Measurements from ENCODE around the gene NOS1AP. TPM values are rescaled to one million over a fixed set of nuclear protein-coding genes. Genes with fewer than 3 reads are reported as not detected.

The NOS1AP gene
- total RNA-seq, 4 donors from 2014 or later = 1.1 to 3.5 (median 2.6) TPM

DNA sequence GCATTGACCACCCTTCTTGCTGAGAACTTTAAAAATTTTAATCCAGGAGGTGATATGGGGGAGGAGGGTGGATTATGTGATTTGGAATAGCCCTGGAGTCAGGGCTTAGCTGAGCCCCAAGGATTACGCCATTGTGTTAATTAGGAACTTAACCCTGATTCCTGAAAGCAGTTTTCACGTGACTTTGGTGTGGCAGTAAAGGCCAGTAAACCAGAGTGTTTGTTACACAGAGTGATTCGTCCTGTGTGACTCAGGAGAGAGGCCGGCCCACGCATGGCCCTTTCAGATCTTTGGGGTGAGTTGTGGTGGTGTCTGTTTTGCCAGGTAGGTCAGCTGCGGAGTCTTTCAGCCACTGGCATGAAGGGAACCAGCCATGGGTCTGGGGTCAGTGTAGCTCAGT is 107.6 kb downstream of the NOS1AP start:
- H3K4me3 ChIP-seq (ENCODE audit: low read depth, poor library complexity, severe bottlenecking) = no peak overlapping the region
- TF ChIP-seq, protein P1, sequence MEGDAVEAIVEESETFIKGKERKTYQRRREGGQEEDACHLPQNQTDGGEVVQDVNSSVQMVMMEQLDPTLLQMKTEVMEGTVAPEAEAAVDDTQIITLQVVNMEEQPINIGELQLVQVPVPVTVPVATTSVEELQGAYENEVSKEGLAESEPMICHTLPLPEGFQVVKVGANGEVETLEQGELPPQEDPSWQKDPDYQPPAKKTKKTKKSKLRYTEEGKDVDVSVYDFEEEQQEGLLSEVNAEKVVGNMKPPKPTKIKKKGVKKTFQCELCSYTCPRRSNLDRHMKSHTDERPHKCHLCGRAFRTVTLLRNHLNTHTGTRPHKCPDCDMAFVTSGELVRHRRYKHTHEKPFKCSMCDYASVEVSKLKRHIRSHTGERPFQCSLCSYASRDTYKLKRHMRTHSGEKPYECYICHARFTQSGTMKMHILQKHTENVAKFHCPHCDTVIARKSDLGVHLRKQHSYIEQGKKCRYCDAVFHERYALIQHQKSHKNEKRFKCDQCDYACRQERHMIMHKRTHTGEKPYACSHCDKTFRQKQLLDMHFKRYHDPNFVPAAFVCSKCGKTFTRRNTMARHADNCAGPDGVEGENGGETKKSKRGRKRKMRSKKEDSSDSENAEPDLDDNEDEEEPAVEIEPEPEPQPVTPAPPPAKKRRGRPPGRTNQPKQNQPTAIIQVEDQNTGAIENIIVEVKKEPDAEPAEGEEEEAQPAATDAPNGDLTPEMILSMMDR (IDR thresholded peaks at IDR 0.05) = no peak
- no peak for TF ChIP-seq POLR2A (IDR thresholded peaks at IDR 0.05)
- 86 to 91% methylated on average over 6 of the region's 6 CpGs for WGBS, 2 donors
- intact Hi-C loops (cut with DNase I; ENCODE audit: low total_unique reads) = no loop called here
- no peak for DNase-seq (ENCODE audit: low spot score in 2 of 2)

DNA sequence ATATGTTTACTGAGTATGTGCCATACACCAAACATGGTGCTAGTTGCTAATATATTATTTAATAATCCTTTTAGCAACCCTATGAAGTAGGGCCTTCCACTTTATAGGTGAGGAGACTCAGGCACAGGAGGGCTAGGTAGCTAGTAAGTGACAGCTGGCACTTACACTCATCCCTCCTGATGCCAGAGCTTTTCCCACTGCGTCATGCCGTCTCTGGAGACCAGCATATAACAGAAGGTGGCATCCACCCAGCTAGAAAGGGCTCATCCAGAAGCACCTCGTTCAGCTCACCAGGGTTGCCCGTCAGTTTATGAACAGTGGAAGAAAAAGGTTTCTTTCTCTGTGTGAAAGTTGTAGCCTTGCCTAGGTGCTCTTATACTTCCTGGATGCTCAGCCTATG is 108.9 kb downstream of the NOS1AP start:
- TF ChIP-seq, protein P1 (IDR thresholded peaks at IDR 0.05) = no peak
- no peak for TF ChIP-seq POLR2A (IDR thresholded peaks at IDR 0.05)
- no peak for DNase-seq (ENCODE audit: low spot score in 2 of 2)
- H3K4me3 ChIP-seq (ENCODE audit: low read depth, poor library complexity, severe bottlenecking) = no peak overlapping the region
- 73 to 81% methylated on average over 4 of the region's 4 CpGs for WGBS, 2 donors
- intact Hi-C loops (cut with DNase I; ENCODE audit: low total_unique reads) = no loop called here

DNA sequence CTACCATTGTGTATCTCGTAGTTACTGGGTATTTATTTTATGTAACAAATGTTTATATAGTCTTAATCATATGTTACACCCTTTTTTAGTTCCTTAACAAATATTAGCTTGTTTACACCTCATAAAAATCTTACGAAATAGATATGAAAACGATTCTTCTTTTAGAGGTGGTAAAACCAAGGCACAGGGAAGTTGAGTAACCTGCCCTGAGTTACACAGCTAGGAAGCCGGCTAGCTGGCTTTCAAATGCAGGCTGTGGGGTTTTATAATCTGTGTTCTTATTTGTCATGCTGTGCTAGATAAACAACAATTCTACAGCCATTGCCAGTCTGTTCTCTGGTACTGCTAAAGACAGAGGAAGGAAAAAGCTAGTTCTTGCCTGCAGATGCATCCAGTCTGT is 109.6 kb downstream of the NOS1AP start:
- WGBS, 2 donors = 78 to 82% methylated on average over 4 of the region's 4 CpGs
- H3K4me3 ChIP-seq (ENCODE audit: low read depth, poor library complexity, severe bottlenecking) = no peak overlapping the region
- no peak for DNase-seq (ENCODE audit: low spot score in 2 of 2)
- intact Hi-C loops (cut with DNase I; ENCODE audit: low total_unique reads) = no loop called here
- TF ChIP-seq POLR2A (IDR thresholded peaks at IDR 0.05) = no peak
- TF ChIP-seq, protein P1 (IDR thresholded peaks at IDR 0.05) = no peak

- DNase-seq (ENCODE audit: low spot score in 2 of 2) = no peak
- no peak overlapping the region for H3K4me3 ChIP-seq (ENCODE audit: low read depth, poor library complexity, severe bottlenecking)
- no peak for TF ChIP-seq POLR2A (IDR thresholded peaks at IDR 0.05)
- TF ChIP-seq, protein P1 (IDR thresholded peaks at IDR 0.05) = no peak
- intact Hi-C loops (cut with DNase I; ENCODE audit: low total_unique reads) = no loop called here
Observed at GRCh38 chr1:162180813-162181212, 111.3 kb downstream of the NOS1AP start.

- TF ChIP-seq, protein P1 (IDR thresholded peaks at IDR 0.05) = no peak
- no peak for TF ChIP-seq POLR2A (IDR thresholded peaks at IDR 0.05)
- DNase-seq (ENCODE audit: low spot score in 2 of 2) = no peak
- intact Hi-C loops (cut with DNase I; ENCODE audit: low total_unique reads) = no loop called here
- 69% methylated on average over 4 of the region's 4 CpGs for WGBS, 2 donors
- H3K4me3 ChIP-seq (ENCODE audit: low read depth, poor library complexity, severe bottlenecking) = no peak overlapping the region
Observed at GRCh38 chr1:162182090-162182489, 112.6 kb downstream of the NOS1AP start.

DNA sequence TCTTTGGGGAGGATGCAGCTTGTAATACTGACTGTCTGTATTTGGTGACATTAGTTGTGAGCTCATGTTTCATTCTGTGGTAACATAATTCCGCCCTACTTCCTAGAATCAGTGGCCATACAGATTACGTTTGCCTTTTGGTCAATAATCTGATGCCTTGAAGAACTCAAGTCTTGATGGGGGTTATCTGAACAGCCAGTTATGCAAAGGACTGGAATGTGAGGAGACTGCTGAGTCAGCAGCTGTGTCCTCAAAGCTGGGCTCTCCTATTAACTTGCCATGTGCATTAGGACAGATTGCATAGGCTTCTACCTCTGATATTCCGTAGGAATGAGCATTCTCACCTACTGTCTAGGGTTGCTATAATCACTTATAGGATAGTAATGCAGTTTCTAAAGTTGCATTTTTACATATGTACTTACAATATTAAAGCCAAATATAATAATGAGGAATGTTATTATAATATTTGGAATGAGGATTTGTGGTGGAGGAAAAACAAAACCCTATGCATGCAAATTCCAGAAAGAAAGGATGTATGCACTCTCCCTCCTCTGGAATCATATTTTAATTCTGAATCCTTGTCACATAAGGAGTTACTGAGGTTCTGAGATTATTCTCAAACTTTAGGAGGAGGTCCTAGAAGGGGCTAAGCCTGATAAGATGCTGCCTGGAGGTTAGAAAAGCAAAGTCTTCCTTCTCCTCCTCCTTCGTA is 116.0 kb downstream of the NOS1AP start:
- intact Hi-C loops (cut with DNase I; ENCODE audit: low total_unique reads) = no loop called here
- TF ChIP-seq, protein P1 (IDR thresholded peaks at IDR 0.05) = no peak
- TF ChIP-seq POLR2A (IDR thresholded peaks at IDR 0.05) = no peak
- 66 to 71% methylated on average over 4 of the region's 4 CpGs for WGBS, 2 donors
- no peak overlapping the region for H3K4me3 ChIP-seq (ENCODE audit: low read depth, poor library complexity, severe bottlenecking)
- DNase-seq (ENCODE audit: low spot score in 2 of 2) = no peak

Measured in lower leg skin (tissue), 4 donors.